ENCODE data around the gene MIB1.

The MIB1 gene

GRCh38 chr18:21912339-21913239 lies 172.0 kb downstream of the MIB1 start:
- no peak overlapping the region for H3K9ac ChIP-seq (ENCODE audit: low read length)
- H4K20me1 ChIP-seq (ENCODE audit: insufficient read depth, low read length) = no peaks in the 10 kb centered on the region
- no peaks in the 10 kb centered on the region; the same call in 1 of the 2 replicates for H3K27me3 ChIP-seq (ENCODE audit: insufficient read depth, low read length)
- no peaks in the 10 kb centered on the region for H3K4me1 ChIP-seq (ENCODE audit: insufficient read depth, low read length, severe bottlenecking)
- H3F3A ChIP-seq (ENCODE audit: insufficient read depth, low read length) = no peaks in the 10 kb centered on the region
- no peak for TF ChIP-seq EZH2 (IDR thresholded peaks at IDR 0.05; ENCODE audit: borderline replicate concordance, low read length)
- TF ChIP-seq, protein P1, sequence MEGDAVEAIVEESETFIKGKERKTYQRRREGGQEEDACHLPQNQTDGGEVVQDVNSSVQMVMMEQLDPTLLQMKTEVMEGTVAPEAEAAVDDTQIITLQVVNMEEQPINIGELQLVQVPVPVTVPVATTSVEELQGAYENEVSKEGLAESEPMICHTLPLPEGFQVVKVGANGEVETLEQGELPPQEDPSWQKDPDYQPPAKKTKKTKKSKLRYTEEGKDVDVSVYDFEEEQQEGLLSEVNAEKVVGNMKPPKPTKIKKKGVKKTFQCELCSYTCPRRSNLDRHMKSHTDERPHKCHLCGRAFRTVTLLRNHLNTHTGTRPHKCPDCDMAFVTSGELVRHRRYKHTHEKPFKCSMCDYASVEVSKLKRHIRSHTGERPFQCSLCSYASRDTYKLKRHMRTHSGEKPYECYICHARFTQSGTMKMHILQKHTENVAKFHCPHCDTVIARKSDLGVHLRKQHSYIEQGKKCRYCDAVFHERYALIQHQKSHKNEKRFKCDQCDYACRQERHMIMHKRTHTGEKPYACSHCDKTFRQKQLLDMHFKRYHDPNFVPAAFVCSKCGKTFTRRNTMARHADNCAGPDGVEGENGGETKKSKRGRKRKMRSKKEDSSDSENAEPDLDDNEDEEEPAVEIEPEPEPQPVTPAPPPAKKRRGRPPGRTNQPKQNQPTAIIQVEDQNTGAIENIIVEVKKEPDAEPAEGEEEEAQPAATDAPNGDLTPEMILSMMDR (IDR thresholded peaks at IDR 0.05; ENCODE audit: low read length) = no peak
- no peaks in the 10 kb centered on the region for H3K9me2 ChIP-seq (ENCODE audit: low read depth, low read length)
- no peak overlapping the region for H3K4me3 ChIP-seq (ENCODE audit: low read depth, low read length, poor library complexity, severe bottlenecking)
- no peaks in the 10 kb centered on the region for H3K36me3 ChIP-seq (ENCODE audit: insufficient read depth, low read length)
- no peaks in the 10 kb centered on the region for H3K9me3 ChIP-seq (ENCODE audit: low read length)
- no peak overlapping the region for H3K27ac ChIP-seq (ENCODE audit: low read depth, low read length, poor library complexity, severe bottlenecking)
- H3K4me2 ChIP-seq (ENCODE audit: low read length) = no peak overlapping the region
- H3K79me2 ChIP-seq (ENCODE audit: insufficient read depth, low read length) = no peaks in the 10 kb centered on the region
- no peak overlapping the region for H2AFZ ChIP-seq (ENCODE audit: low read length)

- Histone ChIP-seq H3K4me1 (ENCODE audit: insufficient read depth, low read length, severe bottlenecking) (no peaks in the 10 kb centered on the region), H3K36me3 (ENCODE audit: insufficient read depth, low read length) (no peaks in the 10 kb centered on the region), H3K9ac (ENCODE audit: low read length) (no peak overlapping the region), H3K4me2 (ENCODE audit: low read length) (no peak overlapping the region), H2AFZ (ENCODE audit: low read length) (no peak overlapping the region), H3K27me3 (ENCODE audit: insufficient read depth, low read length) (no peaks in the 10 kb centered on the region; the same call in 1 of the 2 replicates), H3F3A (ENCODE audit: insufficient read depth, low read length) (no peaks in the 10 kb centered on the region), H3K9me3 (ENCODE audit: low read length) (no peaks in the 10 kb centered on the region), H3K9me2 (ENCODE audit: low read depth, low read length) (no peaks in the 10 kb centered on the region), H3K27ac (ENCODE audit: low read depth, low read length, poor library complexity, severe bottlenecking) (no peak overlapping the region), H3K79me2 (ENCODE audit: insufficient read depth, low read length) (no peaks in the 10 kb centered on the region), H4K20me1 (ENCODE audit: insufficient read depth, low read length) (no peaks in the 10 kb centered on the region), H3K4me3 (ENCODE audit: low read depth, low read length, poor library complexity, severe bottlenecking) (no peak overlapping the region)
- no peak for TF ChIP-seq EZH2 (IDR thresholded peaks at IDR 0.05; ENCODE audit: borderline replicate concordance, low read length)
- TF ChIP-seq, protein P1 (IDR thresholded peaks at IDR 0.05; ENCODE audit: low read length) = peak; percentile 59; the same call in 1 of the 2 replicates
Measured at GRCh38 chr18:21914739-21915319, 174.2 kb downstream of the MIB1 start.

DNA sequence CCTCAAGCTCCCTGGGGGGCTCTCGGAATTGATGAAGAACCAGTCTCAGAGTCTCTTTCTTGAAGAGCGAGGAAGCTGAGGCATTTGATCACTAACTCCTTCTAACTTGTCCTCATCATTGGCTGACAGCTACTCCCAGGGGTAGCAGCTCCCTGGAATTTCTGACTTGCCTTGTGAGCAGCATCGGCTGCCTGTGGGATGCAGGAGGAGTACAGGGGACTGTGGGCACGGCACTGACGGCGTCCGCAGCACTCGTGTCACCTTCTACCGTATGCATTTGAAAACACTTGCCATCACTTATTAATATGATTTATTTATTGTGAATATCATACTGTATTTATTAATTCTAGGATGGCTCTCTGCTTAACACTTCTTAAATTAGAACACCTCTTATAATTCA lies 175.0 kb downstream of the MIB1 start:
- Histone ChIP-seq H3K27ac (ENCODE audit: low read depth, low read length, poor library complexity, severe bottlenecking) (no peak overlapping the region), H3K9me2 (ENCODE audit: low read depth, low read length) (no peaks in the 10 kb centered on the region), H3K79me2 (ENCODE audit: insufficient read depth, low read length) (no peaks in the 10 kb centered on the region)

More for the DNA sequence above, 175.0 kb downstream of the MIB1 start:
- no peaks in the 10 kb centered on the region for H3K36me3 ChIP-seq (ENCODE audit: insufficient read depth, low read length)
- no peak overlapping the region for H2AFZ ChIP-seq (ENCODE audit: low read length)
- no peaks in the 10 kb centered on the region for H3F3A ChIP-seq (ENCODE audit: insufficient read depth, low read length)
- TF ChIP-seq, protein P1 (IDR thresholded peaks at IDR 0.05; ENCODE audit: low read length) = no peak
- TF ChIP-seq EZH2 (IDR thresholded peaks at IDR 0.05; ENCODE audit: borderline replicate concordance, low read length) = no peak
- no peak overlapping the region for H3K9ac ChIP-seq (ENCODE audit: low read length)
- H3K27me3 ChIP-seq (ENCODE audit: insufficient read depth, low read length) = no peaks in the 10 kb centered on the region; the same call in 1 of the 2 replicates
- H3K4me2 ChIP-seq (ENCODE audit: low read length) = no peak overlapping the region
- no peaks in the 10 kb centered on the region for H3K9me3 ChIP-seq (ENCODE audit: low read length)
- no peak overlapping the region for H3K4me3 ChIP-seq (ENCODE audit: low read depth, low read length, poor library complexity, severe bottlenecking)
- no peaks in the 10 kb centered on the region for H3K4me1 ChIP-seq (ENCODE audit: insufficient read depth, low read length, severe bottlenecking)
- no peaks in the 10 kb centered on the region for H4K20me1 ChIP-seq (ENCODE audit: insufficient read depth, low read length)

Data from OCI-LY1 (cell line).